HG02870 (cell line): ENCODE measurements around the gene SGF29.
"Not testable (repeated sequence)": the region's sequence is repeated elsewhere in the genome, so short reads cannot be mapped to it uniquely, and the experiment has no call there.

ENCODE experiments used
- ATAC-seq: cut with Tn5 transposase; IDR thresholded peaks from one replicate; pipeline ENCODE4 v1.9.1; 2021; ENCODE audit warnings: mild to moderate bottlenecking, moderate library complexity; ENCODE audit not compliant: unreplicated experiment

SGF29 gene

GRCh38 chr16:28532940-28533647 is 20.6 kb upstream of the SGF29 start:
- no peak for ATAC-seq

- no peak for ATAC-seq
Observed at GRCh38 chr16:28534542-28535373, 19.0 kb upstream of the SGF29 start.

- no peak for ATAC-seq
Observed at GRCh38 chr16:28537076-28537475, 16.6 kb upstream of the SGF29 start.

- ATAC-seq: no peak
Observed at GRCh38 chr16:28537964-28538732, 15.6 kb upstream of the SGF29 start.

- no peak for ATAC-seq
Observed at GRCh38 chr16:28538733-28539596, 14.8 kb upstream of the SGF29 start, which contains the start of gene NUPR1. TSS of gene NUPR1 (minus strand) at chr16:28538974. CDS start at chr16:28538907, 67 bp downstream.

GRCh38 chr16:28540346-28540745 is 13.4 kb upstream of the SGF29 start:
- ATAC-seq: no peak

- ATAC-seq: no peak
Observed at GRCh38 chr16:28542646-28543045, 11.1 kb upstream of the SGF29 start.

- no peak for ATAC-seq
Observed at GRCh38 chr16:28543072-28543471, 10.6 kb upstream of the SGF29 start.

GRCh38 chr16:28544998-28545397 is 8.7 kb upstream of the SGF29 start:
- no peak for ATAC-seq

- not testable (repeated sequence) for ATAC-seq
Observed at GRCh38 chr16:28545964-28546363, 7.8 kb upstream of the SGF29 start.

GRCh38 chr16:28546626-28547025 is 7.1 kb upstream of the SGF29 start:
- no peak for ATAC-seq

- no peak for ATAC-seq
Observed at GRCh38 chr16:28548306-28548802, 5.4 kb upstream of the SGF29 start.

GRCh38 chr16:28549301-28549899 is 4.3 kb upstream of the SGF29 start:
- ATAC-seq: no peak

- ATAC-seq: no peak
Observed at GRCh38 chr16:28554634-28555423, 1.1 kb downstream of the SGF29 start.

- no peak for ATAC-seq
Observed at GRCh38 chr16:28555561-28555960, 1.8 kb downstream of the SGF29 start.

GRCh38 chr16:28556914-28557320 is 3.2 kb downstream of the SGF29 start:
- ATAC-seq: no peak

- no peak for ATAC-seq
Observed at GRCh38 chr16:28558456-28558855, 4.7 kb downstream of the SGF29 start.

- ATAC-seq: no peak
Observed at GRCh38 chr16:28561557-28562187, 8.0 kb downstream of the SGF29 start.

- ATAC-seq: no peak
Observed at GRCh38 chr16:28562199-28562598, 8.5 kb downstream of the SGF29 start.
